ENCODE results near the gene CCSER2.
"Not testable (repeated sequence)": the region's sequence is repeated elsewhere in the genome, so short reads cannot be mapped to it uniquely, and the experiment has no call there.

The CCSER2 gene, protein sequence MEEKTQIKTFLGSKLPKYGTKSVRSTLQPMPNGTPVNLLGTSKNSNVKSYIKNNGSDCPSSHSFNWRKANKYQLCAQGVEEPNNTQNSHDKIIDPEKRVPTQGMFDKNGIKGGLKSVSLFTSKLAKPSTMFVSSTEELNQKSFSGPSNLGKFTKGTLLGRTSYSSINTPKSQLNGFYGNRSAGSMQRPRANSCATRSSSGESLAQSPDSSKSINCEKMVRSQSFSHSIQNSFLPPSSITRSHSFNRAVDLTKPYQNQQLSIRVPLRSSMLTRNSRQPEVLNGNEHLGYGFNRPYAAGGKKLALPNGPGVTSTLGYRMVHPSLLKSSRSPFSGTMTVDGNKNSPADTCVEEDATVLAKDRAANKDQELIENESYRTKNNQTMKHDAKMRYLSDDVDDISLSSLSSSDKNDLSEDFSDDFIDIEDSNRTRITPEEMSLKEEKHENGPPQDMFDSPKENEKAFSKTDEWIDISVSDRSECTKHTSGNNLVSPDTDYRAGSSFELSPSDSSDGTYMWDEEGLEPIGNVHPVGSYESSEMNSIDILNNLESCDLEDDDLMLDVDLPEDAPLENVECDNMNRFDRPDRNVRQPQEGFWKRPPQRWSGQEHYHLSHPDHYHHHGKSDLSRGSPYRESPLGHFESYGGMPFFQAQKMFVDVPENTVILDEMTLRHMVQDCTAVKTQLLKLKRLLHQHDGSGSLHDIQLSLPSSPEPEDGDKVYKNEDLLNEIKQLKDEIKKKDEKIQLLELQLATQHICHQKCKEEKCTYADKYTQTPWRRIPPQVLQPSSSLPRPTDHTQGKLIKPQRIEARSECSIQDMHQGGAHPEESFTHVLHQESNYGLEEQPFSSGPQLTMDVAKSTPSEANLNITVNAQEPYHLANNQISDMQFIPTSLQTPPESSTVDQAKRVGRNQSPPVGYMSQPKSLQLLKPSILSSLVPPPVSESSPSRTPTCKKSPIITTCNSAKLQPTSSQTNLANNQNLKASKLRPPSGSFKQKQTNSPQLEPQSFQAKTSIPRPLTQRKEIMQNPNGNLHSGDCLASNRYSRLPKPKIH

DNA sequence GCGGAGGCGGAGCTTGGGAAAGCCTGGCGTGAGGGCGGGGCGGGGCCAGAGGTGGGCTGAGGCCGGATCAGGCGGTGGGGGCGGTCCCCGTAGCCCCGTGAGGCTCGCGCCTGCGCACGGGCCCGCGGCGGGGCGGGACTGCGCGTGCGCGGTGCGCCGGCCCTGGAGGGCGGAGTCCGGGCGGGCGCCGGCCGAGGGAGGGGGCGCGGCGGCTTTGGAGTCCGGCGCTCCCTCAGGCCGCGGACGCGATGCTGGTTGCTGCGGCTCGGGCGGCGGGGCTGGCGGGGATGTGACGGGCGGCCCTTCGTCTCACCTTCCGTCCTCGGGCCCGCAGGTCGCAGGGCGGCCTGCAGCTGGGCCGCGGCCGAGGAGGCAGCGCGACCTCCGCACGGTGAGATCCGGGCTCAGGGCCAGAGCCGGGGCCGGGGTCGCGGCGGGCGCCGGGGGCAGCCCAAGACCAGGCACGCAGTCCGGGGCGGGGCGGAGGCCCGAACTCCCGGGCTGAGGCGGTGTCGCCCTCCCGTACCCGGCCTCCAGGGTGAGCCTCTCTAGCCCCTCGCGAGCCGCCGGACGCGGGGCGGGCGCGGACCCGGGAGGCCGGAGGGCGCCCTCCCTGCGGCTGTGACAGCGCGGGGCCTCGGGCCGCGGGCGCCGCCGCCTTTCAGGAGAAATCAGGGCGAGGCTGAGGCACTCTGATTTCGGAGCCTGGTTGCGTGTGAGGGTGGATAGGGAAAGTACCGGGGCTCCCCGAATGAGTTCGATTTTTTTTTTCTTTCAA is at the start of gene CCSER2:
TSS of gene CCSER2 (plus strand) at position 172 of the 778 bp plus-strand sequence. CDS start 42,464 bp downstream, outside the sequence.
- ATAC-seq = peak; percentile 88
- TF ChIP-seq BACH2 (CRISPR knock-in tag; IDR thresholded peaks at IDR 0.05; ENCODE audit: borderline replicate concordance) (0 out of 2 replicates have a peak, but pooled peaks have one; percentile 12), CSDC2 (CRISPR knock-in tag; IDR thresholded peaks at IDR 0.05) (no peak), ZFP3 (CRISPR knock-in tag; IDR thresholded peaks at IDR 0.05) (0 out of 2 replicates have a peak, but pooled peaks have one; percentile 28)
- TF ChIP-seq, protein P1, sequence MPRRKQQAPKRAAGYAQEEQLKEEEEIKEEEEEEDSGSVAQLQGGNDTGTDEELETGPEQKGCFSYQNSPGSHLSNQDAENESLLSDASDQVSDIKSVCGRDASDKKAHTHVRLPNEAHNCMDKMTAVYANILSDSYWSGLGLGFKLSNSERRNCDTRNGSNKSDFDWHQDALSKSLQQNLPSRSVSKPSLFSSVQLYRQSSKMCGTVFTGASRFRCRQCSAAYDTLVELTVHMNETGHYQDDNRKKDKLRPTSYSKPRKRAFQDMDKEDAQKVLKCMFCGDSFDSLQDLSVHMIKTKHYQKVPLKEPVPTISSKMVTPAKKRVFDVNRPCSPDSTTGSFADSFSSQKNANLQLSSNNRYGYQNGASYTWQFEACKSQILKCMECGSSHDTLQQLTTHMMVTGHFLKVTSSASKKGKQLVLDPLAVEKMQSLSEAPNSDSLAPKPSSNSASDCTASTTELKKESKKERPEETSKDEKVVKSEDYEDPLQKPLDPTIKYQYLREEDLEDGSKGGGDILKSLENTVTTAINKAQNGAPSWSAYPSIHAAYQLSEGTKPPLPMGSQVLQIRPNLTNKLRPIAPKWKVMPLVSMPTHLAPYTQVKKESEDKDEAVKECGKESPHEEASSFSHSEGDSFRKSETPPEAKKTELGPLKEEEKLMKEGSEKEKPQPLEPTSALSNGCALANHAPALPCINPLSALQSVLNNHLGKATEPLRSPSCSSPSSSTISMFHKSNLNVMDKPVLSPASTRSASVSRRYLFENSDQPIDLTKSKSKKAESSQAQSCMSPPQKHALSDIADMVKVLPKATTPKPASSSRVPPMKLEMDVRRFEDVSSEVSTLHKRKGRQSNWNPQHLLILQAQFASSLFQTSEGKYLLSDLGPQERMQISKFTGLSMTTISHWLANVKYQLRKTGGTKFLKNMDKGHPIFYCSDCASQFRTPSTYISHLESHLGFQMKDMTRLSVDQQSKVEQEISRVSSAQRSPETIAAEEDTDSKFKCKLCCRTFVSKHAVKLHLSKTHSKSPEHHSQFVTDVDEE (CRISPR knock-in tag; IDR thresholded peaks at IDR 0.05) = 0 out of 2 replicates have a peak, but pooled peaks have one; percentile 36

DNA sequence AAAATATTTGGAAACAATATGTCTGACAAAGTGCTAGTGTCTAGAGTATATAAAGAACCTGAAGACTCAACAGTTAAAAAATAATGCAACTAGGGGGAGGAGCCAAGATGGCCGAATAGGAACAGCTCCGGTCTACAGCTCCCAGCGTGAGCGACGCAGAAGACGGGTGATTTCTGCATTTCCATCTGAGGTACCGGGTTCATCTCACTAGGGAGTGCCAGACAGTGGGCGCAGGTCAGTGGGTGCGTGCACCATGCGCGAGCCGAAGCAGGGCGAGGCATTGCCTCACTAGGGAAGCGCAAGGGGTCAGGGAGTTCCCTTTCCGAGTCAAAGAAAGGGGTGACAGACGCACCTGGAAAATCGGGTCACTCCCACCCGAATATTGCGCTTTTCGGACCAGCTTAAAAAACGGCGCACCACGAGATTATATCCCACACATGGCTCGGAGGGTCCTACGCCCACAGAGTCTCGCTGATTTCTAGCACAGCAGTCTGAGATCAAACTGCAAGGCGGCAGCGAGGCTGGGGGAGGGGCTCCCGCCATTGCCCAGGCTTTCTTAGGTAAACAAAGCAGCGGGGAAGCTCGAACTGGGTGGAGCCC is 48.4 kb upstream of the CCSER2 start:
- ATAC-seq = not testable (repeated sequence)

DNA sequence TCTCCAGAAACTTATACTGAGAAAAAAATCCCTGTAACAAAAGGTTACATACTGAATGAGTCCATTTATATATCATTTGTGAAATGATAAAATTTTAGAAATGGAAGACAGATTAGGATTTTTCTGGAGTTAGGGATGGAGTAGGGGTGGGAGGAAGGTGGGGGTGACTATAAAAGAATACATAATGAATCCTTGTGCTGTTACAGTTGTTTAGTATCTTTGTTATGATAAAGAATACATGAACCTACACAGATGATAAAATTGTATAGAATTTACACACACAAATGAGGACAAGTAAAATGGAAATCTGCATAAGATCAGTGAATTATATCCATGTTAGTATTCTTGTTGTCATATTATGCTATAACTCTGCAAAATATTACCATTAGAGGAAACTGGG is 41.7 kb upstream of the CCSER2 start:
- no peak for ATAC-seq
- TF ChIP-seq RARB (CRISPR knock-in tag; IDR thresholded peaks at IDR 0.05) (no peak), SNAI2 (CRISPR knock-in tag; IDR thresholded peaks at IDR 0.05) (no peak), ARNTL (CRISPR knock-in tag; IDR thresholded peaks at IDR 0.05; ENCODE audit: borderline replicate concordance, low read depth) (no peak)
- TF ChIP-seq, protein P2, sequence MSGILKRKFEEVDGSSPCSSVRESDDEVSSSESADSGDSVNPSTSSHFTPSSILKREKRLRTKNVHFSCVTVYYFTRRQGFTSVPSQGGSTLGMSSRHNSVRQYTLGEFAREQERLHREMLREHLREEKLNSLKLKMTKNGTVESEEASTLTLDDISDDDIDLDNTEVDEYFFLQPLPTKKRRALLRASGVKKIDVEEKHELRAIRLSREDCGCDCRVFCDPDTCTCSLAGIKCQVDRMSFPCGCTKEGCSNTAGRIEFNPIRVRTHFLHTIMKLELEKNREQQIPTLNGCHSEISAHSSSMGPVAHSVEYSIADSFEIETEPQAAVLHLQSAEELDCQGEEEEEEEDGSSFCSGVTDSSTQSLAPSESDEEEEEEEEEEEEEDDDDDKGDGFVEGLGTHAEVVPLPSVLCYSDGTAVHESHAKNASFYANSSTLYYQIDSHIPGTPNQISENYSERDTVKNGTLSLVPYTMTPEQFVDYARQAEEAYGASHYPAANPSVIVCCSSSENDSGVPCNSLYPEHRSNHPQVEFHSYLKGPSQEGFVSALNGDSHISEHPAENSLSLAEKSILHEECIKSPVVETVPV (CRISPR knock-in tag; IDR thresholded peaks at IDR 0.05) = no peak

DNA sequence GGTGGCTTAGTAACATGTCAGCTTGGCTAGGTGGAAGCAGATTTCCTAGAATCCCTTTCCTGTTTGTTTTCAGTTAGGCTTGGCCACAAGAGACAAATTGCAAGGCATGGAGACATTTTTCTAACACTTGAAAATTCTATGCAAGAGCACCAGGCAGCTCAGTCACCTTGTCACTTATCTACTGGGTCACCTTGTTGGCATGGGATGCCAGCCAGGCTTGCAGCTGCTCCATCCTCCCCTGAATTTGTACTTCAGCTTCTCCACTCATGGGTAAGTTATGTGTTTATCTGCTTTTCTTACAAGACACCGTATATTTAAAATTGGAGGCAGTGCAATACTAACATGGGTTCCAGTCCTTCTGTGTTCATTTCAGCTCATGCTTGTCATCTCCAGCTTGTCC is 40.2 kb upstream of the CCSER2 start:
- no peak for ATAC-seq
- TF ChIP-seq CSDC2 (CRISPR knock-in tag; IDR thresholded peaks at IDR 0.05) (no peak), ZNF70 (CRISPR knock-in tag; IDR thresholded peaks at IDR 0.05) (no peak), ZNF565 (CRISPR knock-in tag; conservative IDR thresholded peaks at IDR 0.05; ENCODE audit: low read depth) (no peak), SNAI2 (CRISPR knock-in tag; IDR thresholded peaks at IDR 0.05) (no peak), BACH2 (CRISPR knock-in tag; IDR thresholded peaks at IDR 0.05; ENCODE audit: borderline replicate concordance) (no peak), GLIS3 (CRISPR knock-in tag; IDR thresholded peaks at IDR 0.05) (no peak), ARNTL (CRISPR knock-in tag; IDR thresholded peaks at IDR 0.05; ENCODE audit: borderline replicate concordance, low read depth) (no peak), TOX (CRISPR knock-in tag; IDR thresholded peaks at IDR 0.05; ENCODE audit: borderline replicate concordance) (no peak), TCF4 (CRISPR knock-in tag; IDR thresholded peaks at IDR 0.05; ENCODE audit: borderline replicate concordance) (no peak), RARB (CRISPR knock-in tag; IDR thresholded peaks at IDR 0.05) (no peak), ESRRG (CRISPR knock-in tag; IDR thresholded peaks at IDR 0.05) (no peak), ZNF8 (CRISPR knock-in tag; IDR thresholded peaks at IDR 0.05) (no peak), ZC3H10 (CRISPR knock-in tag; IDR thresholded peaks at IDR 0.05) (no peak)
- TF ChIP-seq, protein P3, sequence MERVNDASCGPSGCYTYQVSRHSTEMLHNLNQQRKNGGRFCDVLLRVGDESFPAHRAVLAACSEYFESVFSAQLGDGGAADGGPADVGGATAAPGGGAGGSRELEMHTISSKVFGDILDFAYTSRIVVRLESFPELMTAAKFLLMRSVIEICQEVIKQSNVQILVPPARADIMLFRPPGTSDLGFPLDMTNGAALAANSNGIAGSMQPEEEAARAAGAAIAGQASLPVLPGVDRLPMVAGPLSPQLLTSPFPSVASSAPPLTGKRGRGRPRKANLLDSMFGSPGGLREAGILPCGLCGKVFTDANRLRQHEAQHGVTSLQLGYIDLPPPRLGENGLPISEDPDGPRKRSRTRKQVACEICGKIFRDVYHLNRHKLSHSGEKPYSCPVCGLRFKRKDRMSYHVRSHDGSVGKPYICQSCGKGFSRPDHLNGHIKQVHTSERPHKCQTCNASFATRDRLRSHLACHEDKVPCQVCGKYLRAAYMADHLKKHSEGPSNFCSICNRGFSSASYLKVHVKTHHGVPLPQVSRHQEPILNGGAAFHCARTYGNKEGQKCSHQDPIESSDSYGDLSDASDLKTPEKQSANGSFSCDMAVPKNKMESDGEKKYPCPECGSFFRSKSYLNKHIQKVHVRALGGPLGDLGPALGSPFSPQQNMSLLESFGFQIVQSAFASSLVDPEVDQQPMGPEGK (CRISPR knock-in tag; IDR thresholded peaks at IDR 0.05; ENCODE audit: borderline replicate concordance) = no peak
- TF ChIP-seq, protein P4, sequence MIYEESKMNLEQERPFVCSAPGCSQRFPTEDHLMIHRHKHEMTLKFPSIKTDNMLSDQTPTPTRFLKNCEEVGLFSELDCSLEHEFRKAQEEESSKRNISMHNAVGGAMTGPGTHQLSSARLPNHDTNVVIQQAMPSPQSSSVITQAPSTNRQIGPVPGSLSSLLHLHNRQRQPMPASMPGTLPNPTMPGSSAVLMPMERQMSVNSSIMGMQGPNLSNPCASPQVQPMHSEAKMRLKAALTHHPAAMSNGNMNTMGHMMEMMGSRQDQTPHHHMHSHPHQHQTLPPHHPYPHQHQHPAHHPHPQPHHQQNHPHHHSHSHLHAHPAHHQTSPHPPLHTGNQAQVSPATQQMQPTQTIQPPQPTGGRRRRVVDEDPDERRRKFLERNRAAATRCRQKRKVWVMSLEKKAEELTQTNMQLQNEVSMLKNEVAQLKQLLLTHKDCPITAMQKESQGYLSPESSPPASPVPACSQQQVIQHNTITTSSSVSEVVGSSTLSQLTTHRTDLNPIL (CRISPR knock-in tag; IDR thresholded peaks at IDR 0.05; ENCODE audit: low read depth) = no peak
- TF ChIP-seq, protein P1 (CRISPR knock-in tag; IDR thresholded peaks at IDR 0.05) = no peak
- TF ChIP-seq, protein P2 (CRISPR knock-in tag; IDR thresholded peaks at IDR 0.05) = no peak

Measured in SK-N-SH treated with all-trans-retinoic acid at 6 μM for 48 hours (cell line).